HepG2 (cell line): ENCODE results near the gene DACT2. TPM values are rescaled to one million over a fixed set of nuclear protein-coding genes. Genes with fewer than 3 reads are reported as not detected.
A peak's percentile ranks its signal among the peaks of the same experiment; 100 is the strongest.

ENCODE experiments used
- IRF2 ChIP-seq: IDR thresholded peaks from 2 replicates; pipeline ENCODE4 v1.6.1; 2018; ENCODE audit warnings: missing genetic modification reagents, missing compliant biosample characterization
- ISL2 ChIP-seq: sonication (generic); formaldehyde crosslinking; IDR thresholded peaks from 2 replicates; pipeline ENCODE4 v1.5.0; 2020; ENCODE audit warnings: missing genetic modification reagents
- RFX3 ChIP-seq: IDR thresholded peaks from 2 replicates; pipeline ENCODE4 v1.6.1; 2016; ENCODE audit warnings: missing biosample characterization, missing genetic modification reagents
- WIZ ChIP-seq: sonication (generic); formaldehyde crosslinking; IDR thresholded peaks from 2 replicates; pipeline ENCODE4 v1.5.1; 2020; ENCODE audit warnings: mild to moderate bottlenecking, missing genetic modification reagents
- ZBTB38 ChIP-seq: sonication (generic); formaldehyde crosslinking; IDR thresholded peaks from 2 replicates; pipeline ENCODE4 v1.5.1; 2020; ENCODE audit warnings: mild to moderate bottlenecking, missing genetic modification reagents
- ZEB1 ChIP-seq: IDR thresholded peaks from 2 replicates; pipeline ENCODE4 v1.6.1; 2012; ENCODE audit warnings: mild to moderate bottlenecking, low read depth, inconsistent platforms; ENCODE audit not compliant: insufficient replicate concordance
- ZFP90 ChIP-seq: sonication (generic); formaldehyde crosslinking; IDR thresholded peaks from 2 replicates; pipeline ENCODE4 v1.8.0; 2022; ENCODE audit warnings: missing genetic modification reagents, mild to moderate bottlenecking, inconsistent platforms, borderline replicate concordance
- ZNF260 ChIP-seq: sonication (generic); formaldehyde crosslinking; IDR thresholded peaks from 2 replicates; pipeline ENCODE4 v1.4.0; 2020; ENCODE audit warnings: missing genetic modification reagents, low read depth, mild to moderate bottlenecking, borderline replicate concordance
- ZNF430 ChIP-seq: sonication (generic); formaldehyde crosslinking; IDR thresholded peaks from 2 replicates; pipeline ENCODE4 v1.9.0; 2021; ENCODE audit warnings: mild to moderate bottlenecking, missing genetic modification reagents
- ZNF660 ChIP-seq: sonication (generic); formaldehyde crosslinking; IDR thresholded peaks from 2 replicates; pipeline ENCODE4 v1.5.1; 2020; ENCODE audit warnings: mild to moderate bottlenecking, low read depth, missing genetic modification reagents, borderline replicate concordance
- ZNF674 ChIP-seq: sonication (generic); formaldehyde crosslinking; IDR thresholded peaks from 2 replicates; pipeline ENCODE4 v1.5.0; 2020; ENCODE audit warnings: low read depth, mild to moderate bottlenecking, missing genetic modification reagents
- polyA plus RNA-seq, 8 experiments: library from polyadenylated mRNA; depleted of rRNA in 3 of 8; stranded (reverse) in 7 of 8; unstranded in 1 of 8; fragments of >200 nt; fragmentation: Illumina TruSeq in 4 of 8; extraction: Trizol in 4 of 8; gene quantifications; 2 replicates each; pipeline versions ENCODE4 v1.2.1 to v1.2.3, GENCODE V29; 2011 to 2016; ENCODE audit warnings: low read depth in 4 of 8, missing spikeins in 1 of 8, mixed read lengths in 1 of 8; ENCODE audit not compliant: insufficient read depth in 1 of 8
- total RNA-seq, 5 experiments: library from RNA; depleted of rRNA; stranded (reverse); fragments of >200 nt; fragmentation: Illumina TruSeq; extraction: Trizol; gene quantifications; 2 replicates each; pipeline ENCODE4 v1.2.3, GENCODE V29; 2016; ENCODE audit warnings: low read depth in 1 of 5
- TF ChIP-seq, protein P1 (sequence below): IDR thresholded peaks from 2 replicates; pipeline ENCODE4 v1.6.1; 2016; ENCODE audit warnings: control low read depth
- TF ChIP-seq, protein P2 (sequence below): sonication (generic); formaldehyde crosslinking; IDR thresholded peaks from 2 replicates; pipeline ENCODE4 v1.5.1; 2020; ENCODE audit warnings: mild to moderate bottlenecking, missing genetic modification reagents
- TF ChIP-seq, protein P3 (sequence below): sonication (generic); formaldehyde crosslinking; IDR thresholded peaks from 2 replicates; pipeline ENCODE4 v1.4.0; 2020; ENCODE audit warnings: mild to moderate bottlenecking, missing genetic modification reagents, borderline replicate concordance
- TF ChIP-seq, protein P4 (sequence below): sonication (generic); formaldehyde crosslinking; IDR thresholded peaks from 2 replicates; pipeline ENCODE4 v1.8.1; 2023; ENCODE audit warnings: mild to moderate bottlenecking, missing genetic modification reagents, borderline replicate concordance
- TF ChIP-seq, protein P5 (sequence below): sonication (generic); formaldehyde crosslinking; IDR thresholded peaks from 2 replicates; pipeline ENCODE4 v1.9.0; 2021; ENCODE audit warnings: missing genetic modification reagents, mild to moderate bottlenecking, borderline replicate concordance
- TF ChIP-seq, protein P6 (sequence below): sonication (generic); formaldehyde crosslinking; IDR thresholded peaks from 2 replicates; pipeline ENCODE4 v1.8.0; 2023; ENCODE audit warnings: mild to moderate bottlenecking, missing genetic modification reagents

Gene DACT2
- total and polyA plus RNA-seq, 2 of the 13 experiments (the other 11 are each of a cell fraction or from before 2014, with no cell fraction given) = 0.15 TPM; not detected in 1

DNA sequence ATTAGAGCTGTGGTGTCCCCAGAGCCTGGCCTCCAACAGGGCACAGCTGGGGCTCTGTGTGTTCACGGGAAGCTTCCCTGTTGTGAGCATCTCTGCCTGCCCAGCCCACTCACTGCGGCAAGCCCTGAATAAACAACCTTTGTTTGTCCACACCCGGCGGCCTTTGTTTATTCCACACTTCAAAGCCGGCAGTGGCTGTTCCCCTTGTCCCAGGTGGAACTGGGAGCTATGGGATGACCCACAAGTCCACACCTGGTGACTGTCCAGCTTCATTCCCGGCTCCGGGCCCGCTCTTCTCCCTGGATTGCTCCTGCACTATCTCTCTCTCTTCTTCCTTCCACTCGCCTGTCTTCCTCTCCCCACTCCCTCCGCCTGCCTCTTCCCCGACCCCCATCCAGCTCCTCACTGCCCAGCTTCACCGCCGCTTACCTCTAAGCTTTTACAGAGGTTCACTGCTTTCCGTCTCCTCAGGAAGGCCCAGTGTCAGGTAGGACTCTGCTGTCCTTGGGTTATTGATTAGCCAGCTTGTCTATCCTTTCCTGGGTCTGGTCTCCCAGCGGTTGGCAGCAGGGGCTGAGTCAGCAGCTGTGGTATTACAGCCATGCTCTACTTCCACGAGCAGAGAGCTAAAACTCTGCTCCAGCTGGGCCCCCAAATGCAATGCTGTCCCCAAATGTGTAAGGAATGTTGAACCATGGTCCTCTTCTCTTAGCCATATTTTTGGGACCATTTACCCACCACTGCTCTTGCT lies 17.8 kb downstream of the DACT2 start (continued):
- TF ChIP-seq ZNF660 (CRISPR knock-in tag) (no peak), ZEB1 (peak; percentile 97), RFX3 (CRISPR knock-in tag) (no peak), ZNF430 (CRISPR knock-in tag) (0 out of 2 replicates have a peak, but pooled peaks have one; percentile 6), ZNF674 (CRISPR knock-in tag) (no peak), ISL2 (peak; percentile 89), ZNF260 (CRISPR knock-in tag) (no peak), IRF2 (no peak; the same call in 1 of the 2 replicates), ZFP90 (CRISPR knock-in tag) (peak; percentile 83), WIZ (no peak), ZBTB38 (CRISPR knock-in tag) (no peak)
- TF ChIP-seq, protein P1, sequence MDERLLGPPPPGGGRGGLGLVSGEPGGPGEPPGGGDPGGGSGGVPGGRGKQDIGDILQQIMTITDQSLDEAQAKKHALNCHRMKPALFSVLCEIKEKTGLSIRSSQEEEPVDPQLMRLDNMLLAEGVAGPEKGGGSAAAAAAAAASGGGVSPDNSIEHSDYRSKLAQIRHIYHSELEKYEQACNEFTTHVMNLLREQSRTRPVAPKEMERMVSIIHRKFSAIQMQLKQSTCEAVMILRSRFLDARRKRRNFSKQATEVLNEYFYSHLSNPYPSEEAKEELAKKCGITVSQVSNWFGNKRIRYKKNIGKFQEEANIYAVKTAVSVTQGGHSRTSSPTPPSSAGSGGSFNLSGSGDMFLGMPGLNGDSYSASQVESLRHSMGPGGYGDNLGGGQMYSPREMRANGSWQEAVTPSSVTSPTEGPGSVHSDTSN (CRISPR knock-in tag) = 0 out of 2 replicates have a peak, but pooled peaks have one; percentile 34
- TF ChIP-seq, protein P2, sequence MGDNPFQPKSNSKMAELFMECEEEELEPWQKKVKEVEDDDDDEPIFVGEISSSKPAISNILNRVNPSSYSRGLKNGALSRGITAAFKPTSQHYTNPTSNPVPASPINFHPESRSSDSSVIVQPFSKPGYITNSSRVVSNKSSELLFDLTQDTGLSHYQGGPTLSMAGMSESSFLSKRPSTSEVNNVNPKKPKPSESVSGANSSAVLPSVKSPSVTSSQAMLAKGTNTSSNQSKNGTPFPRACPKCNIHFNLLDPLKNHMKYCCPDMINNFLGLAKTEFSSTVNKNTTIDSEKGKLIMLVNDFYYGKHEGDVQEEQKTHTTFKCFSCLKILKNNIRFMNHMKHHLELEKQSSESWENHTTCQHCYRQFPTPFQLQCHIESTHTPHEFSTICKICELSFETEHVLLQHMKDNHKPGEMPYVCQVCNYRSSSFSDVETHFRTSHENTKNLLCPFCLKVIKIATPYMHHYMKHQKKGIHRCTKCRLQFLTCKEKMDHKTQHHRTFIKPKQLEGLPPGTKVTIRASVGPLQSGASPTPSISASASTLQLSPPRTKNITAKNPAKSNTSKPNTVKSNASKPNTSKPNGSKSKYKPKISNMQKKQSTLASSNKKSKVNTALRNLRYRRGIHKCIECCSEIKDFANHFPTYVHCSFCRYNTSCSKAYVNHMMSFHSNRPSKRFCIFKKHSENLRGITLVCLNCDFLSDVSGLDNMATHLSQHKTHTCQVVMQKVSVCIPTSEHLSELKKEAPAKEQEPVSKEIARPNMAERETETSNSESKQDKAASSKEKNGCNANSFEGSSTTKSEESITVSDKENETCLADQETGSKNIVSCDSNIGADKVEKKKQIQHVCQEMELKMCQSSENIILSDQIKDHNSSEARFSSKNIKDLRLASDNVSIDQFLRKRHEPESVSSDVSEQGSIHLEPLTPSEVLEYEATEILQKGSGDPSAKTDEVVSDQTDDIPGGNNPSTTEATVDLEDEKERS (CRISPR knock-in tag) = 0 out of 2 replicates have a peak, but pooled peaks have one; percentile 5
- TF ChIP-seq, protein P3, sequence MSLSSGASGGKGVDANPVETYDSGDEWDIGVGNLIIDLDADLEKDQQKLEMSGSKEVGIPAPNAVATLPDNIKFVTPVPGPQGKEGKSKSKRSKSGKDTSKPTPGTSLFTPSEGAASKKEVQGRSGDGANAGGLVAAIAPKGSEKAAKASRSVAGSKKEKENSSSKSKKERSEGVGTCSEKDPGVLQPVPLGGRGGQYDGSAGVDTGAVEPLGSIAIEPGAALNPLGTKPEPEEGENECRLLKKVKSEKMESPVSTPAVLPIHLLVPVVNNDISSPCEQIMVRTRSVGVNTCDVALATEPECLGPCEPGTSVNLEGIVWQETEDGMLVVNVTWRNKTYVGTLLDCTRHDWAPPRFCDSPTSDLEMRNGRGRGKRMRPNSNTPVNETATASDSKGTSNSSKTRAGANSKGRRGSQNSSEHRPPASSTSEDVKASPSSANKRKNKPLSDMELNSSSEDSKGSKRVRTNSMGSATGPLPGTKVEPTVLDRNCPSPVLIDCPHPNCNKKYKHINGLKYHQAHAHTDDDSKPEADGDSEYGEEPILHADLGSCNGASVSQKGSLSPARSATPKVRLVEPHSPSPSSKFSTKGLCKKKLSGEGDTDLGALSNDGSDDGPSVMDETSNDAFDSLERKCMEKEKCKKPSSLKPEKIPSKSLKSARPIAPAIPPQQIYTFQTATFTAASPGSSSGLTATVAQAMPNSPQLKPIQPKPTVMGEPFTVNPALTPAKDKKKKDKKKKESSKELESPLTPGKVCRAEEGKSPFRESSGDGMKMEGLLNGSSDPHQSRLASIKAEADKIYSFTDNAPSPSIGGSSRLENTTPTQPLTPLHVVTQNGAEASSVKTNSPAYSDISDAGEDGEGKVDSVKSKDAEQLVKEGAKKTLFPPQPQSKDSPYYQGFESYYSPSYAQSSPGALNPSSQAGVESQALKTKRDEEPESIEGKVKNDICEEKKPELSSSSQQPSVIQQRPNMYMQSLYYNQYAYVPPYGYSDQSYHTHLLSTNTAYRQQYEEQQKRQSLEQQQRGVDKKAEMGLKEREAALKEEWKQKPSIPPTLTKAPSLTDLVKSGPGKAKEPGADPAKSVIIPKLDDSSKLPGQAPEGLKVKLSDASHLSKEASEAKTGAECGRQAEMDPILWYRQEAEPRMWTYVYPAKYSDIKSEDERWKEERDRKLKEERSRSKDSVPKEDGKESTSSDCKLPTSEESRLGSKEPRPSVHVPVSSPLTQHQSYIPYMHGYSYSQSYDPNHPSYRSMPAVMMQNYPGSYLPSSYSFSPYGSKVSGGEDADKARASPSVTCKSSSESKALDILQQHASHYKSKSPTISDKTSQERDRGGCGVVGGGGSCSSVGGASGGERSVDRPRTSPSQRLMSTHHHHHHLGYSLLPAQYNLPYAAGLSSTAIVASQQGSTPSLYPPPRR (CRISPR knock-in tag) = peak; percentile 76
- TF ChIP-seq, protein P4, sequence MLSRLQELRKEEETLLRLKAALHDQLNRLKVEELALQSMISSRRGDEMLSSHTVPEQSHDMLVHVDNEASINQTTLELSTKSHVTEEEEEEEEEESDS = no peak
- TF ChIP-seq, protein P5, sequence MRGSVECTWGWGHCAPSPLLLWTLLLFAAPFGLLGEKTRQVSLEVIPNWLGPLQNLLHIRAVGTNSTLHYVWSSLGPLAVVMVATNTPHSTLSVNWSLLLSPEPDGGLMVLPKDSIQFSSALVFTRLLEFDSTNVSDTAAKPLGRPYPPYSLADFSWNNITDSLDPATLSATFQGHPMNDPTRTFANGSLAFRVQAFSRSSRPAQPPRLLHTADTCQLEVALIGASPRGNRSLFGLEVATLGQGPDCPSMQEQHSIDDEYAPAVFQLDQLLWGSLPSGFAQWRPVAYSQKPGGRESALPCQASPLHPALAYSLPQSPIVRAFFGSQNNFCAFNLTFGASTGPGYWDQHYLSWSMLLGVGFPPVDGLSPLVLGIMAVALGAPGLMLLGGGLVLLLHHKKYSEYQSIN = no peak
- TF ChIP-seq, protein P6, sequence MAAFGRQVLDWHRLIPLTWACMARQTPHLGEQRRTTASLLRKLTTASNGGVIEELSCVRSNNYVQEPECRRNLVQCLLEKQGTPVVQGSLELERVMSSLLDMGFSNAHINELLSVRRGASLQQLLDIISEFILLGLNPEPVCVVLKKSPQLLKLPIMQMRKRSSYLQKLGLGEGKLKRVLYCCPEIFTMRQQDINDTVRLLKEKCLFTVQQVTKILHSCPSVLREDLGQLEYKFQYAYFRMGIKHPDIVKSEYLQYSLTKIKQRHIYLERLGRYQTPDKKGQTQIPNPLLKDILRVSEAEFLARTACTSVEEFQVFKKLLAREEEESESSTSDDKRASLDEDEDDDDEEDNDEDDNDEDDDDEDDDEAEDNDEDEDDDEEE (CRISPR knock-in tag) = no peak
